HEK293T (cell line): ENCODE measurements around the gene EMD.

Source experiments
- CTCF ChIA-PET: fragments of 350-600 bp; formaldehyde crosslinking; extraction: SDS; loops from one replicate; lab custom pipeline; 2021; ENCODE audit warnings: antibody characterized with exemption, inconsistent platforms; lab: Yijun Ruan, JAX
- POLR2A ChIA-PET: fragments of 350-600 bp; formaldehyde crosslinking; extraction: SDS; loops from one replicate; lab custom pipeline; 2020; ENCODE audit warnings: antibody characterized with exemption, inconsistent platforms; lab: Yijun Ruan, JAX
- DNase-seq: peaks from one replicate; pipeline ENCODE4 v3.0.0; 2012; ENCODE audit warnings: mixed read lengths; ENCODE audit errors: extremely low spot score
- ARNT ChIP-seq: fragments of 450-650 bp; IDR thresholded peaks from 2 replicates; pipeline ENCODE4 v1.6.1; 2017; ENCODE audit warnings: mild to moderate bottlenecking
- BHLHE40 ChIP-seq: fragments of 450-650 bp; IDR thresholded peaks from 2 replicates; pipeline ENCODE4 v1.6.1; 2016; ENCODE audit warnings: mild to moderate bottlenecking, moderate library complexity, borderline replicate concordance
- CTBP1 ChIP-seq: fragments of 450-650 bp; IDR thresholded peaks from 2 replicates; pipeline ENCODE4 v1.6.1; 2016; ENCODE audit warnings: borderline replicate concordance
- ELF4 ChIP-seq: fragments of 450-650 bp; IDR thresholded peaks from 2 replicates; pipeline ENCODE4 v1.6.1; 2017; ENCODE audit warnings: antibody characterized with exemption
- FOXA1 ChIP-seq: fragments of 450-650 bp; IDR thresholded peaks from 2 replicates; pipeline ENCODE4 v1.6.1; 2016; ENCODE audit warnings: mild to moderate bottlenecking
- FOXK2 ChIP-seq: fragments of 450-650 bp; IDR thresholded peaks from 2 replicates; pipeline ENCODE4 v1.6.1; 2016; ENCODE audit warnings: mild to moderate bottlenecking
- FOXM1 ChIP-seq: fragments of 450-650 bp; IDR thresholded peaks from 2 replicates; pipeline ENCODE4 v1.6.1; 2017; ENCODE audit warnings: mild to moderate bottlenecking, borderline replicate concordance
- HDGF ChIP-seq: fragments of 450-650 bp; IDR thresholded peaks from 2 replicates; pipeline ENCODE4 v1.6.1; 2017; ENCODE audit warnings: antibody characterized with exemption, borderline replicate concordance
- L3MBTL2 ChIP-seq: fragments of 450-650 bp; conservative IDR thresholded peaks from 2 replicates; pipeline ENCODE4 v1.6.1; 2016; ENCODE audit warnings: mild to moderate bottlenecking
- LEF1 ChIP-seq: fragments of 450-650 bp; IDR thresholded peaks from 2 replicates; pipeline ENCODE4 v1.6.1; 2017; ENCODE audit warnings: mild to moderate bottlenecking, borderline replicate concordance
- NFRKB ChIP-seq: fragments of 450-650 bp; IDR thresholded peaks from 2 replicates; pipeline ENCODE4 v1.6.1; 2016; ENCODE audit warnings: mild to moderate bottlenecking, moderate library complexity
- PKNOX1 ChIP-seq: fragments of 450-650 bp; IDR thresholded peaks from 2 replicates; pipeline ENCODE4 v1.6.1; 2016
- SP1 ChIP-seq: fragments of 450-650 bp; IDR thresholded peaks from 2 replicates; pipeline ENCODE4 v1.6.1; 2017
- SUZ12 ChIP-seq: fragments of 450-650 bp; IDR thresholded peaks from 2 replicates; pipeline ENCODE4 v1.6.1; 2016; ENCODE audit warnings: mild to moderate bottlenecking
- TARDBP ChIP-seq: fragments of 450-650 bp; IDR thresholded peaks from 2 replicates; pipeline ENCODE4 v1.6.1; 2016
- ZNF384 ChIP-seq: fragments of 450-650 bp; IDR thresholded peaks from 2 replicates; pipeline ENCODE4 v1.6.1; 2016

Gene EMD

GRCh38 chrX:154379569-154379951, 465 bp downstream of the EMD start:
- POLR2A ChIA-PET: interaction anchor here (1.3 to 1.6 kb wide), 2 partner anchors 9 to 18 kb away, joined by 4 to 5 read pairs; partner anchors contain the start of gene RPL10
- DNase-seq: no peak
- CTCF ChIA-PET: no interaction called here
- TF ChIP-seq NFRKB: no peak
- peak; percentile 36; the same call in 1 of the 2 replicates for TF ChIP-seq L3MBTL2

- no peak for DNase-seq
- ChIA-PET CTCF (no interaction called here), POLR2A (interaction anchor here (1.6 kb wide), 1 partner anchor 18 kb away, joined by 5 read pairs; the partner anchor contains the start of gene RPL10)
- TF ChIP-seq HDGF (no peak), FOXM1 (no peak), L3MBTL2 (no peak), CTBP1 (no peak), FOXA1 (no peak), SP1 (no peak), ARNT (no peak), ZNF384 (no peak), BHLHE40 (no peak), FOXK2 (no peak)
Observed at GRCh38 chrX:154380153-154380552, 1.1 kb downstream of the EMD start.

GRCh38 chrX:154380787-154381186, 1.7 kb downstream of the EMD start:
- ChIA-PET CTCF (no interaction called here), POLR2A (no interaction called here)
- no peak for TF ChIP-seq ELF4
- TF ChIP-seq BHLHE40: no peak
- no peak for TF ChIP-seq PKNOX1
- TF ChIP-seq L3MBTL2: no peak
- TF ChIP-seq FOXM1: no peak
- TF ChIP-seq FOXA1: no peak
- TF ChIP-seq SUZ12: no peak
- no peak for TF ChIP-seq SP1
- TF ChIP-seq LEF1: no peak
- no peak for TF ChIP-seq CTBP1
- TF ChIP-seq ARNT: no peak
- no peak for DNase-seq

- POLR2A ChIA-PET: interaction anchor here (0.7 kb wide), 1 partner anchor 10 kb away, joined by 4 read pairs; no protein-coding TSS in a partner anchor
- no peak for TF ChIP-seq ARNT
- no peak for TF ChIP-seq FOXA1
- TF ChIP-seq LEF1: no peak
- no peak for TF ChIP-seq NFRKB
- TF ChIP-seq L3MBTL2: no peak
- no peak for TF ChIP-seq SUZ12
- TF ChIP-seq HDGF: no peak
- no peak for TF ChIP-seq ZNF384
- TF ChIP-seq TARDBP: no peak
- TF ChIP-seq SP1: no peak
- TF ChIP-seq FOXK2: no peak
- no peak for DNase-seq
- CTCF ChIA-PET: interaction anchor here (1.1 to 1.2 kb wide), 2 partner anchors 8 kb away, joined by 3 to 4 read pairs; no protein-coding TSS in a partner anchor
Observed at GRCh38 chrX:154381271-154381670, 2.2 kb downstream of the EMD start.

- ChIA-PET POLR2A (interaction anchor here (0.8 to 1.4 kb wide), 2 partner anchors 9 to 27 kb away, joined by 3 read pairs; partner anchors contain the start of gene DNASE1L1), CTCF (interaction anchor here (1.1 to 1.8 kb wide), 3 partner anchors 9 to 10 kb away, joined by 3 to 20 read pairs (median 4); partner anchors contain the start of gene FLNA)
- no peak for TF ChIP-seq HDGF
- TF ChIP-seq SUZ12: no peak
- no peak for TF ChIP-seq ELF4
- TF ChIP-seq ARNT: no peak
- DNase-seq: no peak
Observed at GRCh38 chrX:154382483-154383069, 3.5 kb downstream of the EMD start.

GRCh38 chrX:154383359-154384283, 4.5 kb downstream of the EMD start:
- POLR2A ChIA-PET: interaction anchor here (0.7 to 1.4 kb wide), 5 partner anchors 8 to 58 kb away, joined by 3 to 10 read pairs (median 3); partner anchors contain the start of genes DNASE1L1 and FLNA
- CTCF ChIA-PET: interaction anchor here (0.6 to 1.8 kb wide), 3 partner anchors 10 to 143 kb away, joined by 3 to 20 read pairs (median 3); partner anchors contain the start of gene FLNA
- no peak for DNase-seq
- TF ChIP-seq ZNF384 (no peak), ARNT (no peak), TARDBP (no peak), L3MBTL2 (no peak), PKNOX1 (no peak), CTBP1 (no peak), SP1 (no peak), BHLHE40 (no peak), ELF4 (no peak), FOXK2 (no peak), LEF1 (no peak)
